HepG2 (cell line): ENCODE data around the gene PDZD4. TPM values are rescaled to one million over a fixed set of nuclear protein-coding genes. Genes with fewer than 3 reads are reported as not detected.

Source experiments
- BRD4 ChIP-seq: sonication (generic); formaldehyde crosslinking; IDR thresholded peaks from 2 replicates; pipeline ENCODE4 v1.4.0; 2020; ENCODE audit warnings: missing genetic modification reagents
- DR1 ChIP-seq: sonication (generic); formaldehyde crosslinking; IDR thresholded peaks from 2 replicates; pipeline ENCODE4 v1.8.0; 2021; ENCODE audit warnings: mild to moderate bottlenecking, missing genetic modification reagents, inconsistent platforms
- PCBP1 ChIP-seq: fragments of 200-400 bp; formaldehyde crosslinking; IDR thresholded peaks from 2 replicates; pipeline ENCODE4 v1.6.1; 2017; ENCODE audit warnings: mild to moderate bottlenecking, low read depth, low read length, borderline replicate concordance
- REL ChIP-seq: sonication (generic); formaldehyde crosslinking; conservative IDR thresholded peaks from 2 replicates; pipeline ENCODE4 v1.8.0; 2022; ENCODE audit warnings: mild to moderate bottlenecking, missing genetic modification reagents, moderate library complexity
- ZBTB40 ChIP-seq, 2 experiments: fragments of 450-650 bp in 1 of 2; sonication (generic) in 1 of 2; formaldehyde crosslinking in 1 of 2; IDR thresholded peaks; 2 replicates each; pipeline versions ENCODE4 v1.6.1 to v1.8.0; 2016 to 2022; ENCODE audit warnings: antibody characterized with exemption in 1 of 2, mild to moderate bottlenecking in 1 of 2, missing genetic modification reagents in 1 of 2
- ZMAT3 ChIP-seq: sonication (generic); formaldehyde crosslinking; conservative IDR thresholded peaks from 2 replicates; pipeline ENCODE4 v1.7.0; 2021; ENCODE audit warnings: missing genetic modification reagents
- ZNF142 ChIP-seq: sonication (generic); formaldehyde crosslinking; IDR thresholded peaks from 2 replicates; pipeline ENCODE4 v1.4.0; 2020; ENCODE audit warnings: missing genetic modification reagents
- ZNF776 ChIP-seq: sonication (generic); formaldehyde crosslinking; IDR thresholded peaks from 2 replicates; pipeline ENCODE4 v1.4.0; 2020; ENCODE audit warnings: mild to moderate bottlenecking, missing genetic modification reagents
- ZSCAN20 ChIP-seq: sonication (generic); formaldehyde crosslinking; IDR thresholded peaks from 2 replicates; pipeline ENCODE4 v1.4.0; 2020; ENCODE audit warnings: missing genetic modification reagents, mild to moderate bottlenecking, borderline replicate concordance
- polyA plus RNA-seq, 8 experiments: library from polyadenylated mRNA; depleted of rRNA in 3 of 8; stranded (reverse) in 7 of 8; unstranded in 1 of 8; fragments of >200 nt; fragmentation: Illumina TruSeq in 4 of 8; extraction: Trizol in 4 of 8; gene quantifications; 2 replicates each; pipeline versions ENCODE4 v1.2.1 to v1.2.3, GENCODE V29; 2011 to 2016; ENCODE audit warnings: low read depth in 4 of 8, missing spikeins in 1 of 8, mixed read lengths in 1 of 8; ENCODE audit not compliant: insufficient read depth in 1 of 8
- total RNA-seq, 5 experiments: library from RNA; depleted of rRNA; stranded (reverse); fragments of >200 nt; fragmentation: Illumina TruSeq; extraction: Trizol; gene quantifications; 2 replicates each; pipeline ENCODE4 v1.2.3, GENCODE V29; 2016; ENCODE audit warnings: low read depth in 1 of 5

PDZD4 gene
- total and polyA plus RNA-seq, 2 of the 13 experiments (the other 11 are each of a cell fraction or from before 2014, with no cell fraction given) = not detected

- TF ChIP-seq ZBTB40 (IDR thresholded peaks at IDR 0.05) (no peak), ZBTB40 (CRISPR knock-in tag; IDR thresholded peaks at IDR 0.05) (0 out of 2 replicates have a peak, but pooled peaks have one; percentile 7), ZNF142 (CRISPR knock-in tag) (no peak), BRD4 (CRISPR knock-in tag) (no peak), ZNF776 (peak; percentile 9; the same call in 1 of the 2 replicates), DR1 (0 out of 2 replicates have a peak, but pooled peaks have one; percentile 16), ZSCAN20 (CRISPR knock-in tag) (no peak), ZMAT3 (CRISPR knock-in tag) (0 out of 2 replicates have a peak, but pooled peaks have one; percentile 15), PCBP1 (no peak), REL (CRISPR knock-in tag) (no peak)
These were observed 35.2 kb downstream of the PDZD4 start (continued) for GRCh38 chrX:153794897-153795816.
